OCI-LY7 (cell line): ENCODE measurements around the gene TRAPPC6A. TPM values are rescaled to one million over a fixed set of nuclear protein-coding genes. Genes with fewer than 3 reads are reported as not detected.

Experiments used
- BruUV-seq: library from RNA; stranded (reverse); fragments of 400-500 nt; replicated peaks from 2 replicates; lab custom pipeline; 2021; lab: Mats Ljungman, UMichigan
- CTCF ChIA-PET: fragments of 300-600 bp; sonication (Branson Sonifier 250); formaldehyde crosslinking; loops from one replicate; lab custom pipeline; 2022; ENCODE audit warnings: antibody characterized with exemption; ENCODE audit not compliant: unreplicated experiment; lab: Charles Lee
- POLR2A ChIA-PET: fragments of 300-600 bp; sonication (Branson Sonifier 250); formaldehyde crosslinking; loops from one replicate; lab custom pipeline; 2022; ENCODE audit warnings: antibody characterized with exemption; lab: Charles Lee
- DNase-seq: peaks from one replicate; pipeline ENCODE4 v3.0.0-alpha.2; 2015; ENCODE audit warnings: low spot score
- H2AFZ ChIP-seq: fragments of 200-600 bp; sonication (generic), shearing (Covaris generic); 2 replicates; pipeline ENCODE4 v1.6.1; 2014; ENCODE audit warnings: mild to moderate bottlenecking, antibody characterized with exemption, low read length, moderate library complexity
- H3K27ac ChIP-seq: fragments of 200-600 bp; sonication (generic); 2 replicates; pipeline ENCODE4 v1.5.1; 2014; ENCODE audit warnings: mixed run types, low read depth, mild to moderate bottlenecking, moderate library complexity, low read length, inconsistent platforms; ENCODE audit not compliant: poor library complexity, severe bottlenecking
- H3K36me3 ChIP-seq: fragments of 200-600 bp; sonication (generic); 2 replicates; pipeline ENCODE4 v1.6.1; 2014; ENCODE audit warnings: mild to moderate bottlenecking, antibody characterized with exemption, low read length, moderate library complexity, mixed read lengths; ENCODE audit not compliant: insufficient read depth
- H3K4me1 ChIP-seq: fragments of 200-600 bp; sonication (generic); 2 replicates; pipeline ENCODE4 v1.5.1; 2014; ENCODE audit warnings: mild to moderate bottlenecking, low read length; ENCODE audit not compliant: insufficient read depth, poor library complexity, severe bottlenecking
- H3K4me2 ChIP-seq: fragments of 200-600 bp; sonication (generic); 2 replicates; pipeline ENCODE4 v1.6.1; 2014; ENCODE audit warnings: mild to moderate bottlenecking, low read length
- H3K4me3 ChIP-seq: fragments of 200-600 bp; sonication (generic); 2 replicates; pipeline ENCODE4 v1.5.1; 2014; ENCODE audit warnings: mild to moderate bottlenecking, low read depth, low read length; ENCODE audit not compliant: poor library complexity, severe bottlenecking
- H3K79me2 ChIP-seq: fragments of 200-600 bp; sonication (generic); 2 replicates; pipeline ENCODE4 v1.6.1; 2016; ENCODE audit warnings: low read depth, mild to moderate bottlenecking, low read length, moderate library complexity, mixed read lengths; ENCODE audit not compliant: insufficient read depth
- H3K9me2 ChIP-seq: fragments of 200-600 bp; sonication (generic); 2 replicates; pipeline ENCODE4 v1.6.1; 2016; ENCODE audit warnings: mild to moderate bottlenecking, low read length, mixed read lengths; ENCODE audit not compliant: insufficient read depth
- H3K9me3 ChIP-seq: fragments of 200-600 bp; sonication (generic); 2 replicates; pipeline ENCODE4 v1.6.1; 2014; ENCODE audit warnings: mild to moderate bottlenecking, mixed run types, low read length, mixed read lengths
- H4K20me1 ChIP-seq: fragments of 200-600 bp; sonication (generic); 2 replicates; pipeline ENCODE4 v1.6.1; 2014; ENCODE audit warnings: mild to moderate bottlenecking, antibody characterized with exemption, low read length, moderate library complexity, mixed read lengths; ENCODE audit not compliant: insufficient read depth
- CTCF ChIP-seq: fragments of 200-600 bp; sonication (generic); conservative IDR thresholded peaks from 2 replicates; pipeline ENCODE4 v1.5.1; 2014; ENCODE audit warnings: mild to moderate bottlenecking, antibody characterized with exemption, low read length, moderate library complexity, mixed read lengths
- EZH2phosphoT487 ChIP-seq: fragments of 200-600 bp; sonication (generic); IDR thresholded peaks from 2 replicates; pipeline ENCODE4 v1.6.1; 2018; ENCODE audit warnings: low read depth, borderline replicate concordance, mild to moderate bottlenecking, mixed run types, antibody characterized with exemption, low read length, moderate library complexity, mixed read lengths
- intact Hi-C: fragments of 100-400 bp; cut with micrococcal nuclease; formaldehyde crosslinking; loops from one replicate; pipeline ENCODE4 v1.10.0; 2022; ENCODE audit not compliant: unreplicated experiment
- total RNA-seq, 2 experiments: library from RNA; depleted of rRNA in 1 of 2; stranded (reverse); fragments of >200 nt in 1 of 2; shearing (Covaris generic) in 1 of 2; gene quantifications; 2 replicates each; pipeline ENCODE4 v1.2.3, GENCODE V29; 2014 to 2022

Gene TRAPPC6A
- total RNA-seq, 2 experiments from 2014 or later = 55.6 to 70.9 TPM

GRCh38 chr19:45182758-45183157, 4.7 kb upstream of the TRAPPC6A start:
- H3K36me3 ChIP-seq = 0 out of 2 replicates have a peak, but pooled peaks cover 8% of the 10 kb centered on the region
- no peaks in the 10 kb centered on the region for H3K9me3 ChIP-seq
- CTCF ChIA-PET = no interaction called here
- no peak for DNase-seq
- intact Hi-C loops = no loop called here
- H3K9me2 ChIP-seq = no peaks in the 10 kb centered on the region
- TF ChIP-seq EZH2phosphoT487 (no peak), CTCF (no peak)
- H3K79me2 ChIP-seq = peaks cover 27% of the 10 kb centered on the region
- POLR2A ChIA-PET = no interaction called here
- H4K20me1 ChIP-seq = no peaks in the 10 kb centered on the region
- H2AFZ ChIP-seq = no peak overlapping the region
- no peak overlapping the region for H3K4me3 ChIP-seq
- peaks cover 25% of the 10 kb centered on the region for H3K4me1 ChIP-seq
- BruUV-seq = no TSS peak
- no peak overlapping the region for H3K4me2 ChIP-seq
- no peak overlapping the region for H3K27ac ChIP-seq

GRCh38 chr19:45180936-45181335, 2.9 kb upstream of the TRAPPC6A start:
- Histone ChIP-seq H4K20me1 (no peaks in the 10 kb centered on the region), H2AFZ (no peak overlapping the region), H3K79me2 (peaks cover 32% of the 10 kb centered on the region), H3K4me3 (no peak overlapping the region), H3K27ac (no peak overlapping the region), H3K4me2 (peak overlapping the region; percentile 72; the same call in 1 of the 2 replicates), H3K36me3 (0 out of 2 replicates have a peak, but pooled peaks cover 8% of the 10 kb centered on the region), H3K4me1 (peaks cover 25% of the 10 kb centered on the region), H3K9me3 (no peaks in the 10 kb centered on the region), H3K9me2 (no peaks in the 10 kb centered on the region)
- CTCF ChIA-PET = no interaction called here
- TF ChIP-seq CTCF (no peak), EZH2phosphoT487 (no peak)
- BruUV-seq = no TSS peak
- POLR2A ChIA-PET = no interaction called here
- no peak for DNase-seq
- intact Hi-C loops = no loop called here

- no peaks in the 10 kb centered on the region for H3K9me3 ChIP-seq
- peak overlapping the region; percentile 72 for H3K4me2 ChIP-seq
- no peak for DNase-seq
- no TSS peak for BruUV-seq
- H3K79me2 ChIP-seq = peaks cover 32% of the 10 kb centered on the region
- POLR2A ChIA-PET = interaction anchor here (0.6 kb wide), 1 partner anchor 408 kb away, joined by 3 read pairs; no protein-coding TSS in a partner anchor
- 0 out of 2 replicates have a peak, but pooled peaks cover 8% of the 10 kb centered on the region for H3K36me3 ChIP-seq
- no peak overlapping the region for H2AFZ ChIP-seq
- H3K9me2 ChIP-seq = no peaks in the 10 kb centered on the region
- H3K4me1 ChIP-seq = peaks cover 25% of the 10 kb centered on the region
- no peak for TF ChIP-seq EZH2phosphoT487
- TF ChIP-seq CTCF = no peak
- H3K27ac ChIP-seq = no peak overlapping the region
- intact Hi-C loops = loop anchor here (5.0 kb wide), 1 partner anchor 88 kb away; the partner anchor contains the start of gene PPP1R37
- H4K20me1 ChIP-seq = no peaks in the 10 kb centered on the region
- H3K4me3 ChIP-seq = peak overlapping the region; percentile 88
- CTCF ChIA-PET = interaction anchor here (0.6 kb wide), 1 partner anchor 45 kb away, joined by 3 read pairs; no protein-coding TSS in a partner anchor
Measured at GRCh38 chr19:45179892-45180370, 1.9 kb upstream of the TRAPPC6A start.
